DOHH2 (cell line): Measurements from ENCODE around the gene RYR2.

Experiments used
- H3F3A ChIP-seq: fragments of 200-600 bp; sonication (generic), shearing (Covaris generic); 2 replicates; pipeline ENCODE4 v1.6.0; 2016; ENCODE audit warnings: antibody characterized with exemption, mild to moderate bottlenecking; ENCODE audit not compliant: control insufficient read depth, insufficient read depth
- H3K27ac ChIP-seq: fragments of 200-600 bp; sonication (generic); 2 replicates; pipeline ENCODE4 v1.5.1; 2014; ENCODE audit warnings: low read depth, mild to moderate bottlenecking, low read length, moderate library complexity
- H3K27me3 ChIP-seq: fragments of 200-600 bp; sonication (generic); 2 replicates; pipeline ENCODE4 v1.6.1; 2014; ENCODE audit warnings: mild to moderate bottlenecking, low read length, mixed read lengths; ENCODE audit not compliant: control insufficient read depth
- H3K36me3 ChIP-seq: fragments of 200-600 bp; sonication (generic); 2 replicates; pipeline ENCODE4 v1.6.1; 2014; ENCODE audit warnings: mild to moderate bottlenecking, low read length, moderate library complexity, mixed read lengths; ENCODE audit not compliant: control insufficient read depth
- H3K4me1 ChIP-seq: fragments of 200-600 bp; sonication (generic); 2 replicates; pipeline ENCODE4 v1.6.1; 2014; ENCODE audit warnings: mild to moderate bottlenecking, low read length, mixed read lengths; ENCODE audit not compliant: control insufficient read depth
- H3K4me2 ChIP-seq: fragments of 200-600 bp; sonication (generic); 2 replicates; pipeline ENCODE4 v1.6.0; 2014; ENCODE audit warnings: mild to moderate bottlenecking, low read length, moderate library complexity
- H3K4me3 ChIP-seq: fragments of 200-600 bp; sonication (generic); 2 replicates; pipeline ENCODE4 v1.5.1; 2014; ENCODE audit warnings: mild to moderate bottlenecking, low read length, mixed read lengths
- H3K79me2 ChIP-seq: fragments of 200-600 bp; sonication (generic); 2 replicates; pipeline ENCODE4 v1.6.1; 2014; ENCODE audit warnings: mild to moderate bottlenecking, low read length, mixed read lengths; ENCODE audit not compliant: control insufficient read depth
- H3K9me2 ChIP-seq: fragments of 200-600 bp; sonication (generic); replicated peaks from 2 replicates; pipeline ENCODE4 v1.6.1; 2014; ENCODE audit warnings: mild to moderate bottlenecking, low read length, mixed read lengths; ENCODE audit not compliant: control insufficient read depth
- H3K9me3 ChIP-seq: fragments of 200-600 bp; sonication (generic); 2 replicates; pipeline ENCODE4 v1.6.1; 2014; ENCODE audit warnings: antibody characterized with exemption, low read length, mixed read lengths; ENCODE audit not compliant: control insufficient read depth, insufficient read depth
- H4K20me1 ChIP-seq: fragments of 200-600 bp; sonication (generic); 2 replicates; pipeline ENCODE4 v1.6.0; 2014; ENCODE audit warnings: low read depth, mild to moderate bottlenecking, antibody characterized with exemption, low read length, moderate library complexity; ENCODE audit not compliant: control insufficient read depth, insufficient read depth
- EZH2phosphoT487 ChIP-seq: fragments of 200-600 bp; sonication (generic); IDR thresholded peaks from 2 replicates; pipeline ENCODE4 v1.6.1; 2017; ENCODE audit warnings: borderline replicate concordance, mild to moderate bottlenecking, antibody characterized with exemption, low read length, moderate library complexity, mixed read lengths
- TF ChIP-seq, protein P1 (sequence below): fragments of 200-600 bp; sonication (generic); IDR thresholded peaks from one replicate; pipeline ENCODE4 v1.5.1; 2014; ENCODE audit warnings: antibody characterized with exemption, mild to moderate bottlenecking, low read depth, low read length; ENCODE audit not compliant: poor library complexity, severe bottlenecking

Gene RYR2

DNA sequence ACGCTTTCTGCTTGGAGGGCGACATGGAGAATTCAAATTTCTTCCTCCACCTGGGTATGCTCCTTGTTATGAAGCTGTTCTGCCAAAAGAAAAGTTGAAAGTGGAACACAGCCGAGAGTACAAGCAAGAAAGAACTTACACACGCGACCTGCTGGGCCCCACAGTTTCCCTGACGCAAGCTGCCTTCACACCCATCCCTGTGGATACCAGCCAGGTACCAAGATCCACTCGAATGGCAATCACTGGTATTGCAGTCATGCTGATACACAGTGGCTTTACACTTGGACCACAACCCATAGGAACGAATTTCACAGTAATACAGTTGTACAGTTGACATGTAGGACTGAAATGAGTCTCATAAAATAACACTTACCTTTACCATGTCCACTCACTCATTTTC lies 461.3 kb downstream of the RYR2 start:
- H3K79me2 ChIP-seq, result no peaks in the 10 kb centered on the region
- no peaks in the 10 kb centered on the region for H3K27me3 ChIP-seq
- no peak overlapping the region for H3K4me3 ChIP-seq
- no peaks in the 10 kb centered on the region for H4K20me1 ChIP-seq
- no peaks in the 10 kb centered on the region for H3F3A ChIP-seq
- H3K4me1 ChIP-seq, result no peaks in the 10 kb centered on the region
- no peaks in the 10 kb centered on the region for H3K9me3 ChIP-seq
- H3K27ac ChIP-seq, result no peak overlapping the region
- no peak for TF ChIP-seq EZH2phosphoT487
- TF ChIP-seq, protein P1, sequence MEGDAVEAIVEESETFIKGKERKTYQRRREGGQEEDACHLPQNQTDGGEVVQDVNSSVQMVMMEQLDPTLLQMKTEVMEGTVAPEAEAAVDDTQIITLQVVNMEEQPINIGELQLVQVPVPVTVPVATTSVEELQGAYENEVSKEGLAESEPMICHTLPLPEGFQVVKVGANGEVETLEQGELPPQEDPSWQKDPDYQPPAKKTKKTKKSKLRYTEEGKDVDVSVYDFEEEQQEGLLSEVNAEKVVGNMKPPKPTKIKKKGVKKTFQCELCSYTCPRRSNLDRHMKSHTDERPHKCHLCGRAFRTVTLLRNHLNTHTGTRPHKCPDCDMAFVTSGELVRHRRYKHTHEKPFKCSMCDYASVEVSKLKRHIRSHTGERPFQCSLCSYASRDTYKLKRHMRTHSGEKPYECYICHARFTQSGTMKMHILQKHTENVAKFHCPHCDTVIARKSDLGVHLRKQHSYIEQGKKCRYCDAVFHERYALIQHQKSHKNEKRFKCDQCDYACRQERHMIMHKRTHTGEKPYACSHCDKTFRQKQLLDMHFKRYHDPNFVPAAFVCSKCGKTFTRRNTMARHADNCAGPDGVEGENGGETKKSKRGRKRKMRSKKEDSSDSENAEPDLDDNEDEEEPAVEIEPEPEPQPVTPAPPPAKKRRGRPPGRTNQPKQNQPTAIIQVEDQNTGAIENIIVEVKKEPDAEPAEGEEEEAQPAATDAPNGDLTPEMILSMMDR, result no peak
- H3K4me2 ChIP-seq, result no peak overlapping the region
- no peaks in the 10 kb centered on the region for H3K9me2 ChIP-seq
- no peaks in the 10 kb centered on the region for H3K36me3 ChIP-seq

DNA sequence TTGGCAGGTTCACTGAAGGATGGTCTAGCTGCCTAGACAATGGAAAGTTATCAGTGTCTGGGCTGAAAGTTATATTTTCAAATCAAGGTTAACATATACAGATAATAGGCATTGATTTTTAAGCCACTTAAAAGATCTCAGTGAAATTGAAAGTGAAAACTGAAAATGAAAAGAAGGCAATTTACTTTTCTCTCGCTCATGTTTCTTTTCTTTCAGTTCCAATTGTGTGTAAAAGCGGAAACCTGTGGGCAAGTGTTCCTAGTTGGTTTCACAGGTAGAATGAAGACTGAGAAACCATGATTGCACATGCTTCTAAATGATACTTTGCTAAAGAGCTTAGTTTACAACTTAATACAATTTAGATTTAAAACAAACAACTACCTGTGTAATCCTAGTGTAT lies 465.0 kb downstream of the RYR2 start:
- TF ChIP-seq, protein P1, result no peak
- TF ChIP-seq EZH2phosphoT487, result no peak
- H3K36me3 ChIP-seq, result no peaks in the 10 kb centered on the region
- no peaks in the 10 kb centered on the region for H3K4me1 ChIP-seq
- H3K4me3 ChIP-seq, result no peak overlapping the region
- no peaks in the 10 kb centered on the region for H3K79me2 ChIP-seq
- H3K27ac ChIP-seq, result no peak overlapping the region
- H4K20me1 ChIP-seq, result no peaks in the 10 kb centered on the region
- H3K9me2 ChIP-seq, result no peaks in the 10 kb centered on the region
- H3K4me2 ChIP-seq, result no peak overlapping the region
- no peaks in the 10 kb centered on the region for H3K27me3 ChIP-seq
- no peaks in the 10 kb centered on the region for H3K9me3 ChIP-seq
- no peaks in the 10 kb centered on the region for H3F3A ChIP-seq

DNA sequence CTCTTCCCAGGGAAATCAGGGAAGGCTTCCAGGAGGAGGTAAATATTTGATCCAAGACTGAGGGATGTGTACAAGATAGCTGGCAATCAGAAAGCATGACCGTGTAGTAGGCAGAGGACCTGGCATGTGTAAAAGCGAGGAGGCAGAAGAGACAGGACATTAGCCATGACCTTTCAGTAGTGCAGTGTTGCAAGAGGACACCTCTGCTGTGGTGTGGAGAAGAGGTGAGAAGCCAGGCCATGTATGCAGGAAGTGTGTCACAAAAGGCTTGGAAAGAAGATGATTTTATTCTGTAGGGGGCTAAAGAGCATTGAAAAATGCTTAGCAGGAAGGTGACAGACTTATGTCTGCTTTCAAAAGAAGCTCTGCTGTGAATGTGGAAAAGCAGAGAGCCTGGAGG lies 467.8 kb downstream of the RYR2 start:
- Histone ChIP-seq H3K27ac (no peak overlapping the region), H3K9me3 (no peaks in the 10 kb centered on the region), H3K4me3 (no peak overlapping the region), H3K27me3 (no peaks in the 10 kb centered on the region), H3K4me2 (no peak overlapping the region), H3K79me2 (no peaks in the 10 kb centered on the region), H4K20me1 (no peaks in the 10 kb centered on the region), H3K36me3 (no peaks in the 10 kb centered on the region), H3F3A (no peaks in the 10 kb centered on the region), H3K4me1 (no peaks in the 10 kb centered on the region), H3K9me2 (no peaks in the 10 kb centered on the region)
- no peak for TF ChIP-seq EZH2phosphoT487
- TF ChIP-seq, protein P1, result no peak

DNA sequence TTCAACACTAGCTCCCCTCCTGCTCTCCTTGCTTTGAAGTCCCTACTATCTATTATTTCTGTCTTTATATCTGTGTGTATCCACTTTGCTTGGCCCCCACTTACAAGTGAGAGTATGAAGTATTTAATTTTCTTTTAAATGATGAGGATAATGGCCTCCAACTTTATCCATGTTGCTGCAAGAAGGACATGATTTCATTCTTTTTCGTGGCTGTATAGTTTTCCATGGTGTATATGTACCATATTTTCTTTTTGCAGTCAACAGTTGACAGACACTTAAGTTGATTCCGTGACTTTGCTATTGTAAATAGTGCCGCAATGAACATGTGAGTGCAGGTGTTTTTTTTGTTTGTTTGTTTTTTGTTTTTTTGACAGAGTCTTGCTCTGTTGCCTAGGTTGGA lies 483.1 kb downstream of the RYR2 start:
- H3K9me3 ChIP-seq, result no peaks in the 10 kb centered on the region
- H3K79me2 ChIP-seq, result no peaks in the 10 kb centered on the region
- no peaks in the 10 kb centered on the region for H3K36me3 ChIP-seq
- TF ChIP-seq, protein P1, result no peak
- no peak for TF ChIP-seq EZH2phosphoT487
- H4K20me1 ChIP-seq, result no peaks in the 10 kb centered on the region
- H3K27ac ChIP-seq, result no peak overlapping the region
- H3K9me2 ChIP-seq, result no peaks in the 10 kb centered on the region
- no peaks in the 10 kb centered on the region for H3F3A ChIP-seq
- no peaks in the 10 kb centered on the region for H3K27me3 ChIP-seq
- H3K4me1 ChIP-seq, result no peaks in the 10 kb centered on the region
- H3K4me3 ChIP-seq, result no peak overlapping the region
- no peak overlapping the region for H3K4me2 ChIP-seq
